HG02571 (cell line): ENCODE data around the gene PITX3.

Source experiments
- ATAC-seq: cut with Tn5 transposase; IDR thresholded peaks from one replicate; pipeline ENCODE4 v1.9.1; 2021; ENCODE audit warnings: mild to moderate bottlenecking, moderate library complexity; ENCODE audit not compliant: unreplicated experiment

PITX3 gene

GRCh38 chr10:102241444-102242117 lies at the start of gene PITX3:
Gene PITX3, minus strand, starts transcription at chr10:102241512. Its CDS starts 9,432 bp downstream, at chr10:102232080.
- peak; percentile 42 for ATAC-seq

- ATAC-seq = no peak
These were observed 48.5 kb upstream of the PITX3 start for GRCh38 chr10:102289840-102290239.

GRCh38 chr10:102289356-102289755 lies 48.0 kb upstream of the PITX3 start:
- no peak for ATAC-seq

GRCh38 chr10:102287991-102288390 lies 46.7 kb upstream of the PITX3 start:
- no peak for ATAC-seq

- no peak for ATAC-seq
These were observed 46.2 kb upstream of the PITX3 start for GRCh38 chr10:102287538-102287937.

GRCh38 chr10:102286216-102286615 lies 44.9 kb upstream of the PITX3 start:
- ATAC-seq = no peak

GRCh38 chr10:102285133-102285532 lies 43.8 kb upstream of the PITX3 start:
- ATAC-seq = no peak

- no peak for ATAC-seq
These were observed 43.2 kb upstream of the PITX3 start for GRCh38 chr10:102284531-102284930.

GRCh38 chr10:102283890-102284289 lies 42.6 kb upstream of the PITX3 start:
- ATAC-seq = no peak

GRCh38 chr10:102283488-102283887 lies 42.2 kb upstream of the PITX3 start:
- no peak for ATAC-seq

GRCh38 chr10:102281102-102281487 lies 39.8 kb upstream of the PITX3 start:
- ATAC-seq = no peak

GRCh38 chr10:102280397-102281101 lies 39.2 kb upstream of the PITX3 start:
- no peak for ATAC-seq

- ATAC-seq = no peak
These were observed 37.8 kb upstream of the PITX3 start for GRCh38 chr10:102279104-102279503.

- ATAC-seq = no peak
These were observed 34.0 kb upstream of the PITX3 start for GRCh38 chr10:102275343-102275742.

- no peak for ATAC-seq
These were observed 32.8 kb upstream of the PITX3 start for GRCh38 chr10:102274062-102274461.

GRCh38 chr10:102269017-102269416 lies 27.7 kb upstream of the PITX3 start:
- no peak for ATAC-seq

GRCh38 chr10:102268375-102268888 lies 27.1 kb upstream of the PITX3 start:
- ATAC-seq = no peak

- no peak for ATAC-seq
These were observed 26.4 kb upstream of the PITX3 start for GRCh38 chr10:102267748-102268147.

GRCh38 chr10:102266670-102267069 lies 25.4 kb upstream of the PITX3 start:
- no peak for ATAC-seq

- ATAC-seq = no peak
These were observed 23.1 kb upstream of the PITX3 start for GRCh38 chr10:102264371-102264770.

- ATAC-seq = no peak
These were observed 21.5 kb upstream of the PITX3 start for GRCh38 chr10:102262744-102263370.

GRCh38 chr10:102261842-102262241 lies 20.5 kb upstream of the PITX3 start:
- no peak for ATAC-seq
